WERI-Rb-1 (cell line): ENCODE measurements around the gene NRSN2.
"Not testable (repeated sequence)": the region's sequence is repeated elsewhere in the genome, so short reads cannot be mapped to it uniquely, and the experiment has no call there.

Experiments used
- DNase-seq: peaks from one replicate; pipeline ENCODE4 v3.0.0-alpha.2; 2020
- H3K27ac ChIP-seq: fragments of 250-450 bp; sonication (Bioruptor Pico); 2 replicates; pipeline ENCODE4 v1.5.1; 2020; ENCODE audit warnings: mild to moderate bottlenecking, moderate library complexity
- H3K27me3 ChIP-seq: fragments of 250-450 bp; sonication (Bioruptor Pico); 2 replicates; pipeline ENCODE4 v1.5.1; 2021; ENCODE audit warnings: mild to moderate bottlenecking, low read depth, moderate library complexity; ENCODE audit not compliant: insufficient read depth, severe bottlenecking
- H3K36me3 ChIP-seq: fragments of 250-450 bp; sonication (Bioruptor Pico); 2 replicates; pipeline ENCODE4 v1.5.1; 2020; ENCODE audit warnings: mild to moderate bottlenecking, moderate library complexity
- H3K4me3 ChIP-seq: 2 replicates; pipeline ENCODE4 v1.5.1; 2011; ENCODE audit warnings: low read depth, mild to moderate bottlenecking, control low read depth, low read length
- H3K9me3 ChIP-seq: fragments of 250-450 bp; sonication (Bioruptor Pico); 2 replicates; pipeline ENCODE4 v1.5.1; 2021; ENCODE audit warnings: mild to moderate bottlenecking, moderate library complexity; ENCODE audit not compliant: severe bottlenecking
- CTCF ChIP-seq: IDR thresholded peaks from 2 replicates; pipeline ENCODE4 v1.5.1; 2011; ENCODE audit warnings: low read depth, mild to moderate bottlenecking, control low read depth, inconsistent platforms, low read length

NRSN2 gene

GRCh38 chr20:375265-375889 lies 28.5 kb downstream of the NRSN2 start:
- no peaks in the 10 kb centered on the region for H3K36me3 ChIP-seq

GRCh38 chr20:376089-376488 lies 29.2 kb downstream of the NRSN2 start:
- Histone ChIP-seq H3K4me3 (no peak overlapping the region), H3K9me3 (no peaks in the 10 kb centered on the region), H3K27ac (no peak overlapping the region), H3K36me3 (no peaks in the 10 kb centered on the region), H3K27me3 (no peaks in the 10 kb centered on the region)
- no peak for DNase-seq
- TF ChIP-seq CTCF, result no peak

More at GRCh38 chr20:375265-375889, 28.5 kb downstream of the NRSN2 start:
- no peak for DNase-seq
- TF ChIP-seq CTCF, result no peak
- Histone ChIP-seq H3K4me3 (no peak overlapping the region), H3K27ac (no peak overlapping the region), H3K27me3 (no peaks in the 10 kb centered on the region), H3K9me3 (no peaks in the 10 kb centered on the region)

- TF ChIP-seq CTCF, result no peak
- no peaks in the 10 kb centered on the region for H3K27me3 ChIP-seq
- H3K9me3 ChIP-seq, result no peaks in the 10 kb centered on the region
- DNase-seq, result no peak
- H3K36me3 ChIP-seq, result no peaks in the 10 kb centered on the region
- no peak overlapping the region for H3K27ac ChIP-seq
- H3K4me3 ChIP-seq, result no peak overlapping the region
Measured at GRCh38 chr20:376750-377149, 29.8 kb downstream of the NRSN2 start.

- not testable (repeated sequence) for H3K9me3 ChIP-seq, DNase-seq, H3K4me3 ChIP-seq, H3K36me3 ChIP-seq, H3K27me3 ChIP-seq, H3K27ac ChIP-seq
Measured at GRCh38 chr20:377578-377977, 30.7 kb downstream of the NRSN2 start.

- no peak for TF ChIP-seq CTCF
- H3K4me3 ChIP-seq, result no peak overlapping the region
- no peak overlapping the region for H3K27ac ChIP-seq
- no peaks in the 10 kb centered on the region for H3K36me3 ChIP-seq
- no peaks in the 10 kb centered on the region for H3K27me3 ChIP-seq
- no peak for DNase-seq
- no peaks in the 10 kb centered on the region for H3K9me3 ChIP-seq
Measured at GRCh38 chr20:378961-379336, 32.0 kb downstream of the NRSN2 start.

- peak overlapping the region; percentile 70 for H3K4me3 ChIP-seq
- peak; percentile 31 for TF ChIP-seq CTCF
Measured at GRCh38 chr20:380763-381580, 34.1 kb downstream of the NRSN2 start.

More at GRCh38 chr20:380763-381580, 34.1 kb downstream of the NRSN2 start:
- H3K27me3 ChIP-seq, result no peaks in the 10 kb centered on the region
- H3K9me3 ChIP-seq, result no peaks in the 10 kb centered on the region
- DNase-seq, result peak; percentile 81
- no peaks in the 10 kb centered on the region for H3K36me3 ChIP-seq
- peak overlapping the region; percentile 59 for H3K27ac ChIP-seq
